NCI-H2196 (cell line): Measurements from ENCODE around the gene SLC43A1.
"Not testable (repeated sequence)": the region's sequence is repeated elsewhere in the genome, so short reads cannot be mapped to it uniquely, and the experiment has no call there.

Experiments
- DNase-seq: peaks from one replicate; lab custom pipeline; 2025; ENCODE audit not compliant: unreplicated experiment; lab: John Stamatoyannopoulos, UW

Gene SLC43A1

GRCh38 chr11:57515332-57516060 is at the start of gene SLC43A1:
TSS of gene SLC43A1 (minus strand) at chr11:57515702. CDS start at chr11:57514111, 1,591 bp downstream.
- peak; percentile 14 for DNase-seq

DNA sequence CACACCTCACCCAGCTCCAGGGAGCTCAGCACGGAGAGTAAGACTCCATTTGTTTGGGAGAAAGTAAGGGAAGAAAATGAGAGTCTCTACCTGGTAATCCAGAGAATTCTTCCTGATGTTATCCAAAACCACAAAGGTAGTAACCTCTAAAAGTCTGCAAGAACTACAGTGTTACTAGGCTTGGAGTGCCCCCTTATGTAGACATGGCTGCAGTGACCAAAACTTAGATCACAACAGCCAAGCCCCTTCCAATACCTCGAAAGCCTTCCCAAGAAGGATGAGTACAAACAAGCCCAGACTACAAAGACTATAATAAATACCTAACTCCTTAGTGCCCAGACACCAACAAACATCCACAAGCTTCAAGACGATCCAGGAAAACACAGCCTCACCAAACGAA is 47.1 kb upstream of the SLC43A1 start:
- no peak for DNase-seq

DNA sequence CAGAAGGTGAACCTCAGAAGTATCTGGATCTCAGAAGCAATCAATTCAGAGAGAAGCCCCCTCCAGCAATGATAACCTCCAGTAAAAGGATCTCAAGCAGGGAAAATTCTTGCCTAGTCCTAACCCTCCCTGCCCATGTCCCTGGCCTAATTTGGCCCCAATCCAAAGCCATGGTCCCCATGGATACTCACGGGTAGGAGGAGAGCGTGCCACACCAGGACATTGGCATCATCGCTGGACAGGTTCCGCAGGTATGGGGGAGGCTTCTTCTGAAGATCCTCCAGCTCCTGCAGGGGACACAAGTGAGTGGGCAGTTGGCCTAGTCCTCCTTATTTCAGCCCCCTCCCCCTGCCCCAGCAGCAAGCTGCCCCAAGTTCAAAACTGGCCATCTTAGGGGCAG is 44.6 kb upstream of the SLC43A1 start:
- DNase-seq: peak; percentile 26

GRCh38 chr11:57556041-57556440 is 40.5 kb upstream of the SLC43A1 start:
- no peak for DNase-seq

GRCh38 chr11:57555393-57555792 is 39.9 kb upstream of the SLC43A1 start:
- no peak for DNase-seq

DNA sequence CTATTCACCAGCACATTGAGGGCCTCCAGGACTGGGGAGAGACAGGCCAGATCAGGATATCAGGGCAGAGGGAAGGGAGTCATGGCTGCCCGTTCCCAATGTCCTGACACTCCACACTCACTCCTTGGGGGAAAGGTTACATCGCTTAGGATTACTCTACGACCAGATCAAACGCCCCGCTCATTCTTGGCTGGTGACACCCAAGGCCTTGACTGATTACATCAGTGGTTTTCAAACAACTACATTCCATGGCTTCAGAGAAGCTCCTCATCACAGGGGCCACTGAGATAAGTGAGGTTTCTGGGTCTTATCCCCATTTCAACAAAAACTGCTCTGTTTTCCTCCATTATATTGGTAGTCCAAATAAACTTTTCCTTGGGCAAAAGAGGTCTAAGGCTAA is 37.0 kb upstream of the SLC43A1 start:
- no peak for DNase-seq

DNA sequence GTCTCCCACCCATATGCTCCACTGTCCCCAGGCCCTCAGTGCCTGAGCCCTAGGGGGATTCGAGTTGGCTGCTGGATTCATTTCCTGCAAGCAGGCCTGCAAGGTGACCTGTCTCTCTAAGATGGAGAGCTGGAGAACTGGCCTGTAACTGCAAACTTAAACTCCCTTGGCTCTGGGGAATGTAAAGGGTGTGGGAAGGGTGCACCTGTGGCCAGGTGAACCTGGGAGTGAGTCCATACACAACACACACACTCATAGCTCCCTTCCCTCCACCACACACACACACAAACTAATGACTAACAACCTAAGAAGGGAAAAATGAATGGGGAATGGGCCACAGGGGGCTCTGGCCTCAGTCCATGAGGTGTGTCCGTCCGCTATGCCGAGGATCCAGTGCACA is 36.4 kb upstream of the SLC43A1 start:
- no peak for DNase-seq

- DNase-seq: no peak
These were observed 34.5 kb upstream of the SLC43A1 start for GRCh38 chr11:57549983-57550382.

DNA sequence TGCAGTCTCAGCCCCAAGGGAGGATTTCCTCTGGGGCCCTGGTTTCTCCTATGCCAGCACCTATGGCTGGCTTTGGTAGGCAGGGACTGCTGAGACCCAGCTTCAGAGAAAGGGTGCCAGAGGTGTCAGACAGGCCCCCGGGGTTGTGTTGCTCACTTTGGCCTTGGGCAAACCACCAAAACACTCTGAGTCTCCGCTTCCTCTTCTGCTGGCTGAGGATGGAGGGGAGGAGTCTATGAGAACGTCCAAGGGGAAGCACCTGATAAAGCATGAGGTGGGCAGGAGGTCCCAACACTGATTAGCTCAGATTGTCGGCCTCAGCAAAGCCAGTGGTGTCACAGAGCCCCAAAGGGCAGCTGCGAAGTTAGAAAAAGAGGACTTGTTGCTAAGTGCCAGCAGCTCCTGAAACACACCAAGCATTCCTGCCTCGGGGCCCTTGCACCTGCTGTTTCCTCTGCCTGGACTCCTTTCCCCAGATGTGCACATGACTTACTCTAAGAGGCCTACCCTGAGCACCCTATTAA is 32.4 kb upstream of the SLC43A1 start:
- no peak for DNase-seq

GRCh38 chr11:57546869-57547475 is 31.5 kb upstream of the SLC43A1 start:
- DNase-seq: peak; percentile 14

GRCh38 chr11:57546451-57546850 is 30.9 kb upstream of the SLC43A1 start:
- no peak for DNase-seq

DNA sequence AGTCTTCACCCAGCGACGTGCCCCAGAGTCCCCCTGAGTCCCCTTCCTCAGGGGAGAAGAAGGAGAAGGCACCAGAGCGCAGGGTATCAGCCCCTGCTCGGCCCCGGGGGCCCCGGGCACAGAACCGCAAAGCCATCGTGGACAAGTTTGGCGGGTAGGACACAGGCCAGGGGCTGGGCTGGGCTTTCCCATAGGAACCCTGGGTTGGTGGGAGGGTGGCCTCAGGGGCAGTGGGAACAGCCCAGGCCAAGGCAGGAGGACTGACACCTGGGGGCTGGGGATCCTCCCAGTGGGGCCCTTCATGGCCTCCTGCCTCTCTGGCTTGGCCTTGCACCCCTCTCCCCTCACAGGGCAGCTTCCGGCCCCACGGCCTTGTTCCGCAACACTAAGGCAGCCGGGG is 30.4 kb upstream of the SLC43A1 start:
- no peak for DNase-seq

DNA sequence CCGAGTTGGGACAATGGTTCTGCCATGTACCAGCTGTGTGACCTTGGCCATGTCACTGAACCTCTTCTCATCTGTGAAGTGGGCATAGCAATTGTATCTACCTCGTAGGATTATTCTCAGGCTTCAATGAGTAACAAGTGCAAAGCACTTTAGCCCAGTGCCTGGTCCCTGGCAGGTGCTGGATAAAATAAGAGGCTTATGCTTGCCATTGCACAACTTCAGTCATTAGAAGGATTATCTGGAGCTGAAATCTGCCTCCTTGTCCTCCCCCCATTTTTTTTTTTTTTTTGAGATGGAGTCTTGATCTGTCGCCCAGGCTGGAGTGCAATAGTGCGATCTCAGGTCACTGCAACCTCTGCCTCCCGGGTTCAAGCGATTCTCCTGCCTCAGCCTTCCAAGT is 29.1 kb upstream of the SLC43A1 start:
- DNase-seq: no peak

DNA sequence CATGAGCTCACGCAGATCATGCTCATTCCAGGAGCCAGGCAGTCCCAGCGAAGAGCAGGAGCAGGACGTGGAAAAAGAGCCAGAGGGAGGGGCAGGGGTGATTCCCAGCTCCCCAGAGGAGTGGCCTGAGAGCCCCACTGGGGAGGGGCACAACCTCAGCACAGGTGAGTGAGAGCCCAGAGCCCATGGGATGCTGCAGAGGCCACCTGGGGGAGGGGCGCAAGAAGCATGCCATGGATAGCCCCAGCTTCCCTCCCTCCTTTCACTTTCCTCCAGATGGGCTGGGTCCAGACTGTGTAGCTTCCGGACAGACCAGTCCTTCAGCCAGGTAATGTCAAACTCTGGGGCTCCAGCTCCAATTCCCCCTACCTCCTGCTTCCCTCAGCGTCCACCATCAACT is 28.1 kb upstream of the SLC43A1 start:
- DNase-seq: no peak

GRCh38 chr11:57542582-57542981 is 27.1 kb upstream of the SLC43A1 start:
- no peak for DNase-seq

DNA sequence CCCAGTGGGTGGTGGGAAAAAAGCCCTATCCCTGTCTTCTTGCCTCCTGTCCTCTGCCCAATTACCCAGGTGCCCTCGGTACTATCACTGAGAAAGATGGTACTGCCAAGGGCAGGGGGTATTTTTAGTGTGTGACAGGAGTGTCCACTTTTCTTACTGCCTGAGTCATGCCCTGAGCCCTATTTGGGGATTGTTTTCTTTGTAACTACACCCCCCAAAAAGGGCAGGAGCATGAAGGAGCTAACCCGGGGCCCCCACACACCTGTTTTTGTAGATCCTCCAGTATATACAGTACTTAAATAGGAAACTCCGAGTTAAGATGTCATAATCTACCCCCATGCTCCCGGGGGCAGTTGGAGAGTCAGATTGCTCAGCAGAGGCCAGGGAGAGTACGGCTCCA is 25.7 kb upstream of the SLC43A1 start:
- no peak for DNase-seq

- DNase-seq: no peak
These were observed 23.8 kb upstream of the SLC43A1 start for GRCh38 chr11:57539342-57539741.

DNA sequence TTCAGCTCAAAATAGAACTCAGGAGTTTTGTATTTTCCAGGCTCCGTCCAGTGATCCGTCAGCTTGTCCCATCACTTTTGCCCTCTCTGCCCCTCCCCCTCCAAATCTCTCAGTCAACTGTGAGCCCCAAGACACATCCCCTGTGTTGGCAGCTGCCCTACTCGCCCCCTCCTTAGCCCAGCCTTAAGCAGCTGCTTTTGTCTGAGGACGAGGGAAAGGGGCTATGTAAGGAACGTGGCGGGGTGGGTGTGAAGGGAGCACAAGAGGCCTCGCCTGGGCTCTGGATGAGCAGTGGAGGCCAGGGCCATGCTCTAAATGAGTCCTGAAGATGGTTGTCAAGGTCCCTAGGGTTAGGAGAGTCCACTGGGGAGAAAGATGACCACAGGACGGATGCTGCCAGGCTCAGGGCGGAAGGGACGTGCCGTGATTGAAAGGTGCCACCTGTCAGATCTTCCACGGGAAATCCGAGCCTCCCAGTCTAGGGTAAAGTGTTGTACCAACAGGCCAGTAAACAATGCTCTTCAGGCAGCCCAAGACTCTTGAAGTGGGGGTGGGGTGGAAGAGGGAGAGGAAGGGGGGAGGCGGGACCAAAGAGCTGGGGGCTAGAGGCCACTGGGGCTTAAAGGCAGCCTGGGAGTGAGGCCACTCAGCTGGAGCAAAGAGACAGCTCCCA is 21.6 kb upstream of the SLC43A1 start, which contains the start of gene SMTNL1:
Gene SMTNL1, plus strand, starts transcription at position 649 of the 673 bp plus-strand sequence. CDS start 5,048 bp downstream, outside the sequence.
- no peak for DNase-seq

DNA sequence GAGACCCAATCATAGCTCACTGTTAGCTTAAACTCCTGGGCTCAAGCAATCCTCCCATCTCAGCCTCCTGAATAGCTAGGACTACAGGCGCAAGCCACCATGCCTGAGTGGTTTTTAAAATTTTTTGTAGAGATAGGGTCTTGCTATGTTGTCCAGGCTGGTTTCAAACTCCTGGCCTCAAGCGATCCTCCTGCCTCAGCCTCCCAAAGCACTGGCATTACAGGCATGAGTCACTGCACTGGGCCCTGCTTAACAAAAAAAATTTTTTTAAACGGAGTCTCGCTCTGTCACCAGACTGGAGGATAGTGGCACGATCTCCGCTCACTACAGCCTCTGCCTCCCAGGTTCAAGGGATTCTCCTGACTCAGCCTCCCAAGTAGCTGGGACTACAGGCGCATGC is 18.9 kb upstream of the SLC43A1 start:
- not testable (repeated sequence) for DNase-seq

DNA sequence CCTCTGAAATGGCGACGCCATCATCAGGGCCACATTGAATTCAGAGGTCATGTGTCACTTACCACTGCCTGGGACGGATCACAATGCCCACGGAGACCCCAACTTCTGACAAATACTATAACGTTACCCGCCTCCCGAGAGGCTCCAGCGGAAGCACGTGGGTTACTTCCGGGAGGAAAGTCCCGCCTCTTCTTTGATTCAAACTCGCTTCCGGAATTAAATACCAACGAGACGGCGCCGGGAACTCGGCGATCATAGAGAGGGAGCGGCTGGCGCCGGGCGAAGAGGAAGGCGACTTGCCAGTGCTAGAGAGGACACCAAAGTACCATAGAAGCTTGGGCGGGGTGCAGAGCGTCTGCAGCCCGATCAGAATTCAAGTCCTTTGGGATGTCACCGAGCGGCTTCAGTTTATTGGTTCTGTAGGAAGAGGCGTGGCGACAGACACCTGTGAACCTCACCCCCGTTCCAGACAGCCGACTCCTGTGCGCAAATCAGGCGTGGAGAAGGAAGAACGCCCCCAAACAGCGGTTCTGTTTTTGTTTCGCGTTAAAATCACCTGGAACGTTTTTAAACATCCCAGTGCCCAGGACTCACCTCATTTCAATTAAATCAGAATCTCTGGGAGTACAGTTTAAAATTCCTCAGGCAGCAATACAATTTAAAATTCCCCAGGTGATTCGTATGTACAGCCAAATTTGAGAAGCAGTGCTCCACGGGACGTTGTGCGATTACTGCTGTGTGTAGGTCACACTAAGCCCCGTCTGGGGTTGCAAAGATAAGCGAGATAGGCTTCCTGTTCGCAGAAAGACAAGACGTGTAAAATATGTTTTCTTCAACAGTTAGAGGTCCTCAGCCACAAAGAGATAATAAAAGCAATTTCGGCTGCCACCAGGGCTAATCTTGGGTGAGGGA is 15.3 kb upstream of the SLC43A1 start, which contains the start of gene TIMM10:
Gene TIMM10, minus strand, starts transcription at position 159 of the 912 bp plus-strand sequence. CDS start 565 bp downstream, outside the sequence.
- peak; percentile 96 for DNase-seq

DNA sequence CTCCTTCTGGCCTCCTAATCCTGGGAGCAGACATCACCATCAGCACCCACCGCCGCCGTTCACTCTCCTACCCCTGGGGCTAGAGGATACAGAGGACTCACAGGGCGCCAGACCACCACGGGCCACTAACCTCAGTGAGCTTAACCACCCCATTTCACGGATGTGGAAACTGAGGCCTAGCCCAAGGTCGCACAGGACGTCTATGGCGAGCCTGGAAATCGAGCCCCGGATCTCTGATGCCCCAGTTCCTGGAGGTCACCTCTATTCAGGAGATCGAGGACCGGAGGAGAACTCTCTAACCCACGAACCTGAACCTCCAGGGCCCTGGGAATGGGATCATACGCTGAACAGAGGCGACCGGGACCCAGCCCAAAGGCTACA is 14.7 kb upstream of the SLC43A1 start:
- no peak for DNase-seq
